DOHH2 (cell line): ENCODE data around the gene CCT6A.
"Not testable (repeated sequence)": the region's sequence is repeated elsewhere in the genome, so short reads cannot be mapped to it uniquely, and the experiment has no call there.

Source experiments
- CTCF ChIP-seq: fragments of 200-600 bp; sonication (generic); IDR thresholded peaks from one replicate; pipeline ENCODE4 v1.5.1; 2014; ENCODE audit warnings: antibody characterized with exemption, mild to moderate bottlenecking, low read depth, low read length; ENCODE audit not compliant: poor library complexity, severe bottlenecking
- EZH2phosphoT487 ChIP-seq: fragments of 200-600 bp; sonication (generic); IDR thresholded peaks from 2 replicates; pipeline ENCODE4 v1.6.1; 2017; ENCODE audit warnings: borderline replicate concordance, mild to moderate bottlenecking, antibody characterized with exemption, low read length, moderate library complexity, mixed read lengths

DNA sequence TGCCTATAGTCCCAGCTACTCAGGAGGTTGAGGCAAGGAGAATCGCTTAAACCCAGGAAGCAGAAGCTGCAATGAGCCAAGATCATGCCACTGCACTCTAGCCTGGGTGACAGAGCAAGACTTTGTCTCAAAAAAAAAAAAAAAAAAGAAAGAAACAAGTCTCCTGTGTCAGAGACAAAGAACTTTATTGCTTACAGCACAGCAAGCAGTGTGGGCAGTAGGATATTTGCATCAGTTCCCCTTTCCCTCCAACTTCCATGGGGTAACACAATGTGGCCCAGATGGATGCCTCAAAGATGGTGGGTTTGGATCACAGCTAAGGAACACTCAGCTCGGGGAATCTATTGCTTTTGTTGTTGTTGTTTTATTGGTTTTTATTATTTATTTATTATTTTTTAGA, 5.8 kb upstream of the CCT6A start:
- TF ChIP-seq CTCF, EZH2phosphoT487: not testable (repeated sequence)
